Upper lobe of left lung (tissue), 4 donors: ENCODE results near the gene MAOA.

ENCODE experiments used
- EP300 ChIP-seq, 4 donors: sonication (generic); formaldehyde crosslinking; IDR thresholded peaks; one replicate each; pipeline ENCODE4 v1.5.1; 2017; ENCODE audit warnings: antibody characterized with exemption in 4 of 4, control low read depth in 2 of 4
- POLR2A ChIP-seq, 4 donors: fragments of 450-650 bp; IDR thresholded peaks; one replicate each; pipeline ENCODE4 v1.5.1; 2016 to 2017; ENCODE audit warnings: antibody characterized with exemption in 4 of 4, mild to moderate bottlenecking in 2 of 4
- POLR2AphosphoS5 ChIP-seq, 2 donors: sonication (generic); formaldehyde crosslinking; IDR thresholded peaks; one replicate each; pipeline ENCODE4 v1.5.1; 2017; ENCODE audit warnings: antibody characterized with exemption in 2 of 2
- TF ChIP-seq, protein P1 (sequence below), 6 experiments: fragments of 450-650 bp in 4 of 6; fragments of 200-600 bp in 2 of 6; sonication (generic) in 2 of 6; IDR thresholded peaks; one replicate each; pipeline ENCODE4 v1.5.1; 2016 to 2019; ENCODE audit warnings: antibody characterized with exemption in 6 of 6

DNA sequence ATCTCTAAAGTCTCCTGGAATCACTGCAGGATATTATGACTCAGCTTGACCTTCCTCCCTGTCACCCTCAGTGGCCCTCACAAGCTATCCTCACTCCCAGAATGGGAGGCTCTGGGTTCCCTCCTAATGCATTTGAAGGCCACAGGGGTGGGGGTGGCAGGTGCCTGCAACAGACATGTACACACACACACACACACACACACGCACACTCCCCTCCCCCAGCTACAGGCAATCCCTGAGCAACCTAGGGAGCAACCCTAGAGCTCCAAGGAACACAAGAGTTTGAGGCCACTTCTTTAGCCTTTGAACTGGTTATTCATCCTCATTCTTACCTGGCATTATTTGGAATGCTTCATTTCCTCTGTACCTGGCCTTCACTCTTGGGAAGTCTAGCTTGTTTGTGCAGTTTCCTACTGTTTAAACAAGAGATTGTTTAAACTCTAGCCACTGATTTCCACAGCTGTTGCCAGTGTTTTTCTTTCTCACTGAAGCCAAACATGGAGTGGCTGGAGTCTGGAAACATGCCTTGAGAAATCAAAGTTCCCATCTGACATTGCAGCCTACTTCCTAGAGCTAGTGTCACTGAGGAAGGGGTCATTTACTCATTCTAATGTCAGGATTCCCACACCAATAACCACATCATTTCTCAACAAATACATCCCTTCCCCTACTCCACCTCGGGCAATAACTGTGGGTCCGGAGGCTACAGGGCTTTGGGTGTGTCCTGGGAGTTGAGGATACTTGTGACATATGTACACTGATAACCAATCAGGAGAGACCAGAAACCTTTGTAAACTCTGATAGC is 37.7 kb downstream of the MAOA start:
- no peak for TF ChIP-seq POLR2A (IDR thresholded peaks at IDR 0.05)
- TF ChIP-seq, protein P1, sequence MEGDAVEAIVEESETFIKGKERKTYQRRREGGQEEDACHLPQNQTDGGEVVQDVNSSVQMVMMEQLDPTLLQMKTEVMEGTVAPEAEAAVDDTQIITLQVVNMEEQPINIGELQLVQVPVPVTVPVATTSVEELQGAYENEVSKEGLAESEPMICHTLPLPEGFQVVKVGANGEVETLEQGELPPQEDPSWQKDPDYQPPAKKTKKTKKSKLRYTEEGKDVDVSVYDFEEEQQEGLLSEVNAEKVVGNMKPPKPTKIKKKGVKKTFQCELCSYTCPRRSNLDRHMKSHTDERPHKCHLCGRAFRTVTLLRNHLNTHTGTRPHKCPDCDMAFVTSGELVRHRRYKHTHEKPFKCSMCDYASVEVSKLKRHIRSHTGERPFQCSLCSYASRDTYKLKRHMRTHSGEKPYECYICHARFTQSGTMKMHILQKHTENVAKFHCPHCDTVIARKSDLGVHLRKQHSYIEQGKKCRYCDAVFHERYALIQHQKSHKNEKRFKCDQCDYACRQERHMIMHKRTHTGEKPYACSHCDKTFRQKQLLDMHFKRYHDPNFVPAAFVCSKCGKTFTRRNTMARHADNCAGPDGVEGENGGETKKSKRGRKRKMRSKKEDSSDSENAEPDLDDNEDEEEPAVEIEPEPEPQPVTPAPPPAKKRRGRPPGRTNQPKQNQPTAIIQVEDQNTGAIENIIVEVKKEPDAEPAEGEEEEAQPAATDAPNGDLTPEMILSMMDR (IDR thresholded peaks at IDR 0.05), result no peak
- TF ChIP-seq EP300 (IDR thresholded peaks at IDR 0.05), result no peak
- no peak for TF ChIP-seq POLR2AphosphoS5 (IDR thresholded peaks at IDR 0.05)
